Mesenchymal stem cell (in vitro differentiated cells and primary cell): ENCODE results near the gene ZNF593.

Source experiments
- DNase-seq: peaks from one replicate; pipeline ENCODE4 v3.0.0-alpha.2; 2013
- H2AFZ ChIP-seq: one replicate; pipeline ENCODE4 v1.6.1; 2013; ENCODE audit warnings: low read depth, mild to moderate bottlenecking, control low read depth, inconsistent platforms, low read length, moderate library complexity
- H2AK5ac ChIP-seq: 2 replicates; pipeline ENCODE4 v1.6.1; 2013; ENCODE audit warnings: low read length, moderate library complexity, mild to moderate bottlenecking, inconsistent platforms; ENCODE audit not compliant: severe bottlenecking
- H2BK120ac ChIP-seq: one replicate; pipeline ENCODE4 v1.6.1; 2013; ENCODE audit warnings: low read depth, mild to moderate bottlenecking, inconsistent platforms, low read length, moderate library complexity
- H2BK12ac ChIP-seq, 2 experiments: one replicate each; pipeline ENCODE4 v1.6.1; 2013; ENCODE audit warnings: inconsistent platforms in 2 of 2, low read length in 2 of 2, mild to moderate bottlenecking in 2 of 2, moderate library complexity in 2 of 2, control low read depth in 1 of 2
- H2BK15ac ChIP-seq: one replicate; pipeline ENCODE4 v1.6.1; 2013; ENCODE audit warnings: mild to moderate bottlenecking, low read depth, inconsistent platforms; ENCODE audit not compliant: poor library complexity, severe bottlenecking
- H2BK5ac ChIP-seq: 2 replicates; pipeline ENCODE4 v1.6.1; 2013; ENCODE audit warnings: low read depth, mild to moderate bottlenecking, low read length, control low read depth, inconsistent platforms; ENCODE audit not compliant: poor library complexity, severe bottlenecking
- H3K14ac ChIP-seq, 2 experiments: one replicate each; pipeline ENCODE4 v1.6.1; 2013; ENCODE audit warnings: inconsistent platforms in 2 of 2, low read length in 2 of 2, control low read depth in 1 of 2, mild to moderate bottlenecking in 1 of 2, moderate library complexity in 1 of 2
- H3K18ac ChIP-seq, 2 experiments: one replicate each; pipeline ENCODE4 v1.6.1; 2013; ENCODE audit warnings: inconsistent platforms in 2 of 2, low read length in 2 of 2, control low read depth in 1 of 2, low read depth in 1 of 2, mild to moderate bottlenecking in 1 of 2
- H3K23ac ChIP-seq, 2 experiments: one replicate each; pipeline ENCODE4 v1.6.1; 2013; ENCODE audit warnings: inconsistent platforms in 2 of 2, low read length in 2 of 2, mild to moderate bottlenecking in 2 of 2, moderate library complexity in 2 of 2, control low read depth in 1 of 2
- H3K27ac ChIP-seq: 2 replicates; pipeline ENCODE4 v1.5.1; 2013; ENCODE audit warnings: mild to moderate bottlenecking, moderate library complexity, low read length, control low read depth, inconsistent platforms; ENCODE audit not compliant: poor library complexity, severe bottlenecking
- H3K27me3 ChIP-seq, 2 experiments: 2 replicates each; pipeline versions ENCODE4 v1.6.1 to v1.7.0; 2013; ENCODE audit warnings: low read length in 2 of 2, mild to moderate bottlenecking in 2 of 2, moderate library complexity in 2 of 2, control low read depth in 1 of 2, inconsistent platforms in 1 of 2; ENCODE audit not compliant: control insufficient read depth in 1 of 2, insufficient read depth in 1 of 2
- H3K36me3 ChIP-seq, 2 experiments: 2 replicates each; pipeline versions ENCODE4 v1.6.1 to v1.7.0; 2013; ENCODE audit warnings: low read length in 2 of 2, control low read depth in 1 of 2, inconsistent platforms in 1 of 2, low read depth in 1 of 2, mild to moderate bottlenecking in 1 of 2; ENCODE audit not compliant: insufficient read depth in 2 of 2, control insufficient read depth in 1 of 2
- H3K4ac ChIP-seq, 2 experiments: one replicate each; pipeline ENCODE4 v1.6.1; 2013; ENCODE audit warnings: inconsistent platforms in 2 of 2, low read length in 2 of 2, mild to moderate bottlenecking in 2 of 2, moderate library complexity in 2 of 2, control low read depth in 1 of 2, low read depth in 1 of 2
- H3K4me1 ChIP-seq: 2 replicates; pipeline ENCODE4 v1.6.1; 2013; ENCODE audit warnings: low read depth, low read length, control low read depth; ENCODE audit not compliant: control insufficient read depth, insufficient read depth
- H3K4me2 ChIP-seq: 2 replicates; pipeline ENCODE4 v1.6.1; 2013; ENCODE audit warnings: low read length, mild to moderate bottlenecking, inconsistent platforms; ENCODE audit not compliant: poor library complexity, severe bottlenecking
- H3K4me3 ChIP-seq, 2 experiments: 2 replicates each; pipeline versions ENCODE4 v1.5.1 to v1.7.0; 2013; ENCODE audit warnings: low read length in 2 of 2, mild to moderate bottlenecking in 2 of 2, control low read depth in 1 of 2, low read depth in 1 of 2; ENCODE audit not compliant: insufficient read depth in 1 of 2
- H3K79me1 ChIP-seq: replicated peaks from 2 replicates; pipeline ENCODE4 v1.6.1; 2013; ENCODE audit warnings: mild to moderate bottlenecking, control low read depth, low read length, inconsistent platforms; ENCODE audit not compliant: poor library complexity, severe bottlenecking
- H3K9ac ChIP-seq: 2 replicates; pipeline ENCODE4 v1.7.0; 2013; ENCODE audit warnings: mild to moderate bottlenecking, low read length, moderate library complexity
- H3K9me3 ChIP-seq: 2 replicates; pipeline ENCODE4 v1.7.0; 2013; ENCODE audit warnings: mild to moderate bottlenecking, low read length; ENCODE audit not compliant: control insufficient read depth
- H4K8ac ChIP-seq: one replicate; pipeline ENCODE4 v1.6.1; 2013; ENCODE audit warnings: inconsistent platforms, mild to moderate bottlenecking, low read length, moderate library complexity
- H4K91ac ChIP-seq: one replicate; pipeline ENCODE4 v1.6.1; 2013; ENCODE audit warnings: mild to moderate bottlenecking, low read length, inconsistent platforms
- WGBS: methylation state at CpG from one replicate; pipeline ENCODE4 v1.1.7; 2013; ENCODE audit warnings: mixed read lengths; 5-methylcytosine and 5-hydroxymethylcytosine counted together

Gene ZNF593

DNA sequence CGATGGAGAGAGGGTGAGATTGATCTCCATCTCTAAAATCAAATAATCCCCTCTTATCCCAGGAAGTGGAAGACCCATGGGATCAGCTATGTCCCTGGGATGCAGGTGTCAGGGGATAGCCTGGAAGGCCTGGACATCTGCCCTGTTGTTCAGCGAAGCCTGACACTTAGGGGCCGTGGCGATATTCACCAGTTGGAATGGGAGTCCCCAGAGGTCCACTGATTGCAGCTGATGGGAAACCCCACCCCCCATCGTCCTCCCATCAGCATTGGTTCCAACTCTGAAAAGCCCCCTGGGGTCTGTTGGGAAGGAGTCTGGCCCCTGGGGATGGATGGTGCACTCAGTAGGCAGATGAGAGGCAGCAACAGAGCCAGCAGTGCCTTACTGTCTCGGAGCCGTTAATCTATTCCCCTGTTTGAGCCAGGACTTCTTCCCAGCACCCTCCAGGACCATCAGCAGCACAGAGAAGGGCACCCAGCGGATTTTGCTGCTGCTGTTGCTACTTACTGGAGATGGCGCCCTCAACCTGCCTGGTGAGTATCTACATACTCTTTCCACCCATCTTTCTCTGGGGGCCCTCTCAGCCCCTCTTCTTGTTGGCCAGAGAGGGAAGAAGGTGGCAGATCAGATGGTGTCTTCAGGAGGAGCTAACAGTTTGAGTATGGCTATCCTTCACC is 34.1 kb downstream of the ZNF593 start:
- no peaks in the 10 kb centered on the region for H3K79me1 ChIP-seq
- 83% methylated on average over 3 of the region's 9 CpGs for WGBS
- no peak overlapping the region for H3K14ac ChIP-seq
- H3K4me2 ChIP-seq = no peak overlapping the region
- H2BK5ac ChIP-seq = no peak overlapping the region
- no peak overlapping the region for H3K27ac ChIP-seq
- no peak for DNase-seq
- no peaks in the 10 kb centered on the region for H3K9me3 ChIP-seq
- H4K91ac ChIP-seq = no peak overlapping the region
- no peaks in the 10 kb centered on the region for H3K36me3 ChIP-seq
- H3K4me1 ChIP-seq = peaks cover 4% of the 10 kb centered on the region
- no peak overlapping the region for H2AFZ ChIP-seq
- H3K4ac ChIP-seq = no peak overlapping the region
- H4K8ac ChIP-seq = no peak overlapping the region
- no peak overlapping the region for H2BK15ac ChIP-seq
- peaks cover 48 to 58% of the 10 kb centered on the region in 2 experiments for H3K27me3 ChIP-seq
- H3K18ac ChIP-seq = no peak overlapping the region
- H3K9ac ChIP-seq = no peak overlapping the region
- H2AK5ac ChIP-seq = no peak overlapping the region
- H3K4me3 ChIP-seq = no peak overlapping the region
- no peak overlapping the region for H2BK120ac ChIP-seq
- H2BK12ac ChIP-seq = no peak overlapping the region
- H3K23ac ChIP-seq = no peak overlapping the region

DNA sequence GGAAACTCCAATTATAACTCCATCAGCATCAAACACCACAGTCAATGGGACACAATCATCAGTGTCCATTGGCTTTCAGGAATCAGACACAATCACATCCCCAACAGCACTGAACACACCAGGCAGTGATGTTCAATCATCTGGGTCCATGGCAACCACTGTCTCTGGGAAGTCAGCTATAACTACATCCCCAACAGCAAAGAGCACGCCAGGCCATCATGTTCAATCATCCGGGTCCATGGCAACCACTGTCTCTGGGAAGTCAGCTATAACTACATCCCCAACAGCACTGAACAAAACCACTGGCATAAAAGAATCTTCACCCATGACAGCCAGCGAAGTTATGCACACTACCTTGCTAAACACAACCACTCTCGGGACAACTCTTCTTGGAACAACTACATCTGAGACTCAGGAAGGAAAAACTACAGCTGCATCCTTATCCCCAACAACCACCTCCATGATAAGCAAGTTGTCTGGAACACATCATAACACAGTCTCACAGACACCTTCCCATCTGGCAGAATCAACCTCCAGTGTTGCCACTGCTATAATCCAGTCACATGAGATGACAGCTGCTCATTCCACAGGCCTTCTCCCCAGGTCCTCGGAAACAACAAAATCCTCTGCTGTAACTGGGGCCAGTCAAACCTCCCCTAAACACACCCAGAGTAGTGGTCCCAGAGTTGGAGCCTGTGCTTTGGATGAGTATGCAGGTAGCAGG is 40.6 kb downstream of the ZNF593 start:
- no peaks in the 10 kb centered on the region for H3K4me1 ChIP-seq
- H3K4ac ChIP-seq = no peak overlapping the region
- H3K4me2 ChIP-seq = no peak overlapping the region
- H2BK12ac ChIP-seq = no peak overlapping the region
- no peak overlapping the region for H4K8ac ChIP-seq
- WGBS = 89% methylated on average over 4 of the region's 5 CpGs
- H3K27me3 ChIP-seq = peaks cover 22 to 33% of the 10 kb centered on the region in 2 experiments
- no peak overlapping the region for H3K18ac ChIP-seq
- H2BK15ac ChIP-seq = no peak overlapping the region
- no peaks in the 10 kb centered on the region for H3K79me1 ChIP-seq
- no peak overlapping the region for H2AK5ac ChIP-seq
- H3K9ac ChIP-seq = no peak overlapping the region
- H3K14ac ChIP-seq = no peak overlapping the region
- no peak overlapping the region for H2BK5ac ChIP-seq
- no peak overlapping the region for H3K27ac ChIP-seq
- no peaks in the 10 kb centered on the region for H3K36me3 ChIP-seq
- no peak overlapping the region for H3K4me3 ChIP-seq
- H4K91ac ChIP-seq = no peak overlapping the region
- H2BK120ac ChIP-seq = no peak overlapping the region
- DNase-seq = no peak
- H2AFZ ChIP-seq = no peak overlapping the region
- no peaks in the 10 kb centered on the region for H3K9me3 ChIP-seq
- no peak overlapping the region for H3K23ac ChIP-seq

DNA sequence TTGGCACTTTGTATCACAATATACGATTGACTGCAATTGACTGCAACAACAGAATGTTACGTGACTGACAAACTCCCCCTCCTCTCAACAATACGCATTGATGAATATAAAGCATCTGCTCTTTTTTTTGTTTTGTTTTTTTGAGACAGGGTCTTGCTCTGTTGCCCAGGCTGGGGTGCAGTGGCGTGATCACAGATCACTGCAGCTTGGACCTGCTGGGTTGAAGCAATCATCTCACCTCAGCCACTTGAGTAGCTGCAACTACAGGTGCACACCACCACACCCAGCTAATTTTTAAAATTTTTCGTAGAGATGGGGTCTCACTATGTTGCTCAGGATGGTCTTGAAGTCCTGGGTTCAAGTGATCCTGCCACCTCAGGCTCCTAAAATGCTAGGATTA is 43.0 kb downstream of the ZNF593 start:
- no peak overlapping the region for H3K4ac ChIP-seq
- no peak overlapping the region for H2BK15ac ChIP-seq
- no peak overlapping the region for H2BK5ac ChIP-seq
- no peak overlapping the region for H2AFZ ChIP-seq
- no peaks in the 10 kb centered on the region for H3K79me1 ChIP-seq
- DNase-seq = no peak
- H3K18ac ChIP-seq = no peak overlapping the region
- H3K4me1 ChIP-seq = no peaks in the 10 kb centered on the region
- H3K4me3 ChIP-seq = no peak overlapping the region
- no peak overlapping the region for H2BK120ac ChIP-seq
- H3K4me2 ChIP-seq = no peak overlapping the region
- H3K27ac ChIP-seq = no peak overlapping the region
- no peaks in the 10 kb centered on the region for H3K9me3 ChIP-seq
- 92% methylated on average over 4 of the region's 5 CpGs for WGBS
- peaks cover 30 to 49% of the 10 kb centered on the region in 2 experiments for H3K27me3 ChIP-seq
- H2BK12ac ChIP-seq = no peak overlapping the region
- H4K8ac ChIP-seq = no peak overlapping the region
- H3K36me3 ChIP-seq = no peaks in the 10 kb centered on the region
- H4K91ac ChIP-seq = no peak overlapping the region
- no peak overlapping the region for H3K9ac ChIP-seq
- H2AK5ac ChIP-seq = no peak overlapping the region
- H3K14ac ChIP-seq = no peak overlapping the region
- no peak overlapping the region for H3K23ac ChIP-seq

- Histone ChIP-seq H3K4ac (no peak overlapping the region), H2BK120ac (no peak overlapping the region), H3K79me1 (no peaks in the 10 kb centered on the region), H3K9me3 (no peaks in the 10 kb centered on the region), H4K8ac (no peak overlapping the region), H3K27ac (no peak overlapping the region), H2AK5ac (no peak overlapping the region), H3K4me2 (no peak overlapping the region), H3K4me3 (no peak overlapping the region), H3K4me1 (no peaks in the 10 kb centered on the region), H4K91ac (no peak overlapping the region), H3K14ac (no peak overlapping the region), H3K9ac (no peak overlapping the region), H3K18ac (no peak overlapping the region), H2AFZ (no peak overlapping the region), H3K36me3 (no peaks in the 10 kb centered on the region), H2BK5ac (no peak overlapping the region), H3K23ac (no peak overlapping the region), H2BK15ac (no peak overlapping the region), H3K27me3 (peaks cover 30 to 51% of the 10 kb centered on the region in 2 experiments), H2BK12ac (no peak overlapping the region)
- WGBS = 94% methylated on average over 6 of the region's 6 CpGs
- DNase-seq = no peak
Observed at GRCh38 chr1:26213335-26213905, 43.7 kb downstream of the ZNF593 start.
